COLO668 (cell line): ENCODE results near the gene NR2F1.
"Not testable (repeated sequence)": the region's sequence is repeated elsewhere in the genome, so short reads cannot be mapped to it uniquely, and the experiment has no call there.

Experiments used
- DNase-seq: peaks from one replicate; lab custom pipeline; 2025; ENCODE audit not compliant: unreplicated experiment; lab: John Stamatoyannopoulos, UW

The NR2F1 gene

GRCh38 chr5:93582677-93583438 is at the start of gene NR2F1:
TSS of gene NR2F1 (plus strand) at chr5:93583222. CDS start at chr5:93585024, 1,802 bp downstream.
- DNase-seq = peak; percentile 71

- DNase-seq = no peak
These were observed 37.1 kb upstream of the NR2F1 start for GRCh38 chr5:93545872-93546271.

GRCh38 chr5:93549594-93549993 is 33.4 kb upstream of the NR2F1 start:
- not testable (repeated sequence) for DNase-seq

GRCh38 chr5:93557021-93557604 is 25.9 kb upstream of the NR2F1 start:
- DNase-seq = no peak

GRCh38 chr5:93566091-93566490 is 16.9 kb upstream of the NR2F1 start:
- DNase-seq = no peak

- DNase-seq = no peak
These were observed 15.6 kb upstream of the NR2F1 start for GRCh38 chr5:93567424-93567823.

- DNase-seq = no peak
These were observed 13.5 kb upstream of the NR2F1 start for GRCh38 chr5:93569300-93570160.

GRCh38 chr5:93570294-93571113 is 12.5 kb upstream of the NR2F1 start:
- no peak for DNase-seq

- no peak for DNase-seq
These were observed 11.7 kb upstream of the NR2F1 start for GRCh38 chr5:93571114-93571949.

- peak; percentile 33 for DNase-seq
These were observed 10.9 kb upstream of the NR2F1 start for GRCh38 chr5:93572101-93572607.

GRCh38 chr5:93572608-93573353 is 10.2 kb upstream of the NR2F1 start:
- peak; percentile 74 for DNase-seq

- DNase-seq = no peak
These were observed 9.4 kb upstream of the NR2F1 start for GRCh38 chr5:93573354-93574351.

GRCh38 chr5:93574491-93575305 is 8.3 kb upstream of the NR2F1 start:
- no peak for DNase-seq

GRCh38 chr5:93575461-93576414 is 7.3 kb upstream of the NR2F1 start:
- no peak for DNase-seq

- no peak for DNase-seq
These were observed 5.8 kb upstream of the NR2F1 start for GRCh38 chr5:93576994-93577853.
